Germinal center (tissue), 1 donor: Measurements from ENCODE around the gene TATDN3.
"Not testable (repeated sequence)": the region's sequence is repeated elsewhere in the genome, so short reads cannot be mapped to it uniquely, and the experiment has no call there.

Experiments used
- DNase-seq: peaks from one replicate; pipeline ENCODE4 v3.0.0; 2012; ENCODE audit warnings: mixed read lengths, low spot score

Gene TATDN3

GRCh38 chr1:212791676-212792395, at the start of gene TATDN3, which contains the start of gene NSL1:
Gene TATDN3 (plus strand): TSS chr1:212791894. CDS start chr1:212791922, 28 bp downstream.
Gene NSL1 (minus strand): TSS chr1:212791777. CDS start chr1:212791763, 14 bp downstream.
- DNase-seq = peak; percentile 75

- DNase-seq = no peak
Observed at GRCh38 chr1:212743901-212744475, 47.7 kb upstream of the TATDN3 start.

GRCh38 chr1:212745303-212745702, 46.4 kb upstream of the TATDN3 start:
- no peak for DNase-seq

GRCh38 chr1:212746546-212746945, 45.1 kb upstream of the TATDN3 start:
- DNase-seq = no peak

- DNase-seq = peak; percentile 34
Observed at GRCh38 chr1:212749821-212750535, 41.7 kb upstream of the TATDN3 start.

GRCh38 chr1:212752252-212752933, 39.3 kb upstream of the TATDN3 start:
- no peak for DNase-seq

- no peak for DNase-seq
Observed at GRCh38 chr1:212752934-212753497, 38.7 kb upstream of the TATDN3 start.

- DNase-seq = no peak
Observed at GRCh38 chr1:212753749-212754148, 37.9 kb upstream of the TATDN3 start.

- DNase-seq = peak; percentile 14
Observed at GRCh38 chr1:212754193-212754592, 37.5 kb upstream of the TATDN3 start.

- no peak for DNase-seq
Observed at GRCh38 chr1:212754680-212755079, 37.0 kb upstream of the TATDN3 start.

GRCh38 chr1:212759683-212760082, 32.0 kb upstream of the TATDN3 start:
- DNase-seq = no peak

GRCh38 chr1:212760126-212760823, 31.4 kb upstream of the TATDN3 start:
- peak; percentile 15 for DNase-seq

- DNase-seq = no peak
Observed at GRCh38 chr1:212762234-212762633, 29.5 kb upstream of the TATDN3 start.

GRCh38 chr1:212762839-212763238, 28.9 kb upstream of the TATDN3 start:
- no peak for DNase-seq

- DNase-seq = not testable (repeated sequence)
Observed at GRCh38 chr1:212764718-212765281, 26.9 kb upstream of the TATDN3 start.

GRCh38 chr1:212766825-212767224, 24.9 kb upstream of the TATDN3 start:
- not testable (repeated sequence) for DNase-seq

GRCh38 chr1:212769459-212770167, 22.1 kb upstream of the TATDN3 start:
- DNase-seq = no peak

GRCh38 chr1:212771341-212771740, 20.4 kb upstream of the TATDN3 start:
- no peak for DNase-seq

GRCh38 chr1:212773011-212773410, 18.7 kb upstream of the TATDN3 start:
- DNase-seq = no peak

- no peak for DNase-seq
Observed at GRCh38 chr1:212774584-212774983, 17.1 kb upstream of the TATDN3 start.
